GM21447 (cell line): Measurements from ENCODE around the gene RASIP1.

Experiments used
- ATAC-seq: cut with Tn5 transposase; IDR thresholded peaks from one replicate; pipeline ENCODE4 v1.9.1; 2021; ENCODE audit not compliant: unreplicated experiment

Gene RASIP1

GRCh38 chr19:48676487-48676886, 63.9 kb downstream of the RASIP1 start:
- ATAC-seq: no peak

DNA sequence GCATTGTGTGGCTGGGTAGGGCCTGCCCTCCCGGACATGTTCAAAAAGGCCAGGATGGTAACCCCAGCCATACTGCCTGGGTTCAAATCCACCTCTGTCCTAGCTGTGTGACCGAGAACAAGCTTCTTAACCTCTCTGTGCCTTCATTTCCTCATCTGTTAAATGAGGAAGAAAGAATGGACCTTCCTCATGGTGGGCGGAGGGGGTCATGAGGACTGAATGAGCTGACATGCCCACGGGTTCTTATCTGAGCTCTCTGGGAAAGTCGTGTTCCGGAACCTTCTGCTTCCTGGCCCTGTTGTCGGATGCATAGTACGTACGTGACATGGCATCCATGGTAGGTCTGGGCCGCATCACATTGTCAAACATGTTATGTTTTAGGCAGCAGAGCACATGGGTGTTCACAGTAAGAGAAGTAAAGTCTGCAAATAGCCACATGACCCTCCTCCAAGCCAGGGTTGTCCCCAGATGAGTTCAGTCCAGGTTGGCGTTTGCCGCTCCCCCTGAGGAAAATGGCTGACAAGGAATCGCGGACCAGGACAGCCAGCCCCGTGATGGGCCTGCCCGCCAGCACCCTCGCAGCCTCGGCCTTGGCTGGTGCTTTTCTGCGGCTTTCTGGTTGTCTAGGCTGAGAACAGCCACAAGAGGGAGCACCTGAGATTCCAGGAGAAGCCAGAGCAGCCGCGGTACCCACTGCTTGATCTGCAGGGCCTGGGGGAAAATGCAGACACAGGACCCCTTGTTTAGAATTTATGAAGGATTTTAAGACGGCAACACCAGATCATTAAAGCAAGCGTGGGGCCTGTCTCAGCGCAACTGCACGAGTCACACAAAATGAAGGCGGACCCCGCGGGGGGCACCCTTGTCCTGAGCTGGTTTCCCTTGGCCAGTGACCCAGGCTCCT, 65.2 kb downstream of the RASIP1 start:
- no peak for ATAC-seq

- no peak for ATAC-seq
Observed at GRCh38 chr19:48674216-48674809, 66.1 kb downstream of the RASIP1 start.

GRCh38 chr19:48673436-48674100, 66.8 kb downstream of the RASIP1 start:
- no peak for ATAC-seq

DNA sequence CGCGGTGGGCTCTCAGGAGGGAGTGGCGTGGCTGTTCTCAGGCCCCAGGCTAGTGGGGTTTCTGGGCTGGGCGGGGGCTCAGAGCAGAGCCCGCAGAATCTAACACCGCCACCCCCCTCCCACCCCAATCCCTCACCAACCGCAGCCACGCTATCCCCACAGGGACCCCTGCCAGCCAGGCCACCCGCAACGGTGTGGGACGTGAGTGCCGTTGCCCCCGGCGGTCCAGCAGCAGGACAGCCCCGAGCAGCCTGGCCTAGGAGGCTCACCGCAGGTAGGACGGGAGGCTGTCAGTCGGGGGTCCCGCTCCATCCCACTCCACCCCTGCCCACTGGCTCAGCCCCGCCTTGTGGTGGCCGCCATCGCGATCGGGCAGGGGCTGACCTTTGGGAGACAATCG, 67.4 kb downstream of the RASIP1 start, which contains the start of gene NTN5:
Gene NTN5, minus strand, starts transcription at position 24 of the 400 bp plus-strand sequence. CDS start 2,031 bp downstream, outside the sequence.
- no peak for ATAC-seq

- ATAC-seq: no peak
Observed at GRCh38 chr19:48671446-48671995, 68.9 kb downstream of the RASIP1 start.

GRCh38 chr19:48670699-48671445, 69.5 kb downstream of the RASIP1 start:
- no peak for ATAC-seq
